Esophagus squamous epithelium (tissue), 4 donors: ENCODE results near the gene DYNC2H1.

Source experiments
- CTCF ChIP-seq, 6 experiments: fragments of 450-650 bp in 4 of 6; fragments of 200-600 bp in 2 of 6; sonication (generic) in 2 of 6; IDR thresholded peaks; one replicate each; pipeline ENCODE4 v1.5.1; 2016 to 2019; ENCODE audit warnings: antibody characterized with exemption in 6 of 6, mild to moderate bottlenecking in 4 of 6, moderate library complexity in 4 of 6
- POLR2A ChIP-seq, 4 donors: fragments of 450-650 bp; IDR thresholded peaks; one replicate each; pipeline ENCODE4 v1.6.1; 2017; ENCODE audit warnings: antibody characterized with exemption in 4 of 4, mild to moderate bottlenecking in 4 of 4, moderate library complexity in 3 of 4

GRCh38 chr11:103464420-103464819 is 355.2 kb downstream of the DYNC2H1 start:
- TF ChIP-seq CTCF (IDR thresholded peaks at IDR 0.05) (no peak), POLR2A (IDR thresholded peaks at IDR 0.05) (no peak)
